GM21515 (cell line): ENCODE results near the gene DEK.
"Not testable (repeated sequence)": the region's sequence is repeated elsewhere in the genome, so short reads cannot be mapped to it uniquely, and the experiment has no call there.

Experiments used
- ATAC-seq: cut with Tn5 transposase; IDR thresholded peaks from one replicate; pipeline ENCODE4 v1.9.1; 2021; ENCODE audit not compliant: unreplicated experiment

DEK gene

GRCh38 chr6:18264219-18264922 lies at the start of gene DEK:
DEK (minus strand) TSS chr6:18264530; CDS start chr6:18263987, 543 bp downstream.
- peak; percentile 32 for ATAC-seq

- no peak for ATAC-seq
Measured at GRCh38 chr6:18312368-18312767, 48.0 kb upstream of the DEK start.

GRCh38 chr6:18310010-18310409 lies 45.7 kb upstream of the DEK start:
- not testable (repeated sequence) for ATAC-seq

- ATAC-seq = no peak
Measured at GRCh38 chr6:18309046-18309445, 44.7 kb upstream of the DEK start.

- ATAC-seq = no peak
Measured at GRCh38 chr6:18308070-18308735, 43.9 kb upstream of the DEK start.

- no peak for ATAC-seq
Measured at GRCh38 chr6:18306977-18307376, 42.6 kb upstream of the DEK start.

GRCh38 chr6:18302561-18303439 lies 38.5 kb upstream of the DEK start:
- ATAC-seq = no peak

- ATAC-seq = no peak
Measured at GRCh38 chr6:18293076-18293904, 29.0 kb upstream of the DEK start.

- no peak for ATAC-seq
Measured at GRCh38 chr6:18289283-18289682, 25.0 kb upstream of the DEK start.

- no peak for ATAC-seq
Measured at GRCh38 chr6:18284261-18284660, 19.9 kb upstream of the DEK start.

- ATAC-seq = no peak
Measured at GRCh38 chr6:18281564-18281963, 17.2 kb upstream of the DEK start.

- ATAC-seq = no peak
Measured at GRCh38 chr6:18280084-18280483, 15.8 kb upstream of the DEK start.

- no peak for ATAC-seq
Measured at GRCh38 chr6:18279422-18279821, 15.1 kb upstream of the DEK start.

- no peak for ATAC-seq
Measured at GRCh38 chr6:18277237-18278006, 13.1 kb upstream of the DEK start.

- no peak for ATAC-seq
Measured at GRCh38 chr6:18276610-18277236, 12.4 kb upstream of the DEK start.

- no peak for ATAC-seq
Measured at GRCh38 chr6:18270216-18270615, 5.9 kb upstream of the DEK start.

GRCh38 chr6:18269717-18270116 lies 5.4 kb upstream of the DEK start:
- ATAC-seq = no peak

- ATAC-seq = no peak
Measured at GRCh38 chr6:18269253-18269652, 4.9 kb upstream of the DEK start.

- ATAC-seq = no peak
Measured at GRCh38 chr6:18268066-18268465, 3.7 kb upstream of the DEK start.

GRCh38 chr6:18266523-18266912 lies 2.2 kb upstream of the DEK start:
- ATAC-seq = no peak
